Stimulated activated naive CD4-positive, alpha-beta T cell treated with Interleukin-2 at 50 U/mL for 16 hours (primary cell): ENCODE results near the gene NOMO2.
"Not testable (repeated sequence)": the region's sequence is repeated elsewhere in the genome, so short reads cannot be mapped to it uniquely, and the experiment has no call there.

Source experiments
- DNase-seq: peaks from one replicate; lab custom pipeline; 2025; lab: John Stamatoyannopoulos, UW

NOMO2 gene

GRCh38 chr16:18522637-18523036, 39.3 kb downstream of the NOMO2 start:
- DNase-seq = not testable (repeated sequence)

GRCh38 chr16:18521445-18522181, 40.3 kb downstream of the NOMO2 start:
- DNase-seq = not testable (repeated sequence)

DNA sequence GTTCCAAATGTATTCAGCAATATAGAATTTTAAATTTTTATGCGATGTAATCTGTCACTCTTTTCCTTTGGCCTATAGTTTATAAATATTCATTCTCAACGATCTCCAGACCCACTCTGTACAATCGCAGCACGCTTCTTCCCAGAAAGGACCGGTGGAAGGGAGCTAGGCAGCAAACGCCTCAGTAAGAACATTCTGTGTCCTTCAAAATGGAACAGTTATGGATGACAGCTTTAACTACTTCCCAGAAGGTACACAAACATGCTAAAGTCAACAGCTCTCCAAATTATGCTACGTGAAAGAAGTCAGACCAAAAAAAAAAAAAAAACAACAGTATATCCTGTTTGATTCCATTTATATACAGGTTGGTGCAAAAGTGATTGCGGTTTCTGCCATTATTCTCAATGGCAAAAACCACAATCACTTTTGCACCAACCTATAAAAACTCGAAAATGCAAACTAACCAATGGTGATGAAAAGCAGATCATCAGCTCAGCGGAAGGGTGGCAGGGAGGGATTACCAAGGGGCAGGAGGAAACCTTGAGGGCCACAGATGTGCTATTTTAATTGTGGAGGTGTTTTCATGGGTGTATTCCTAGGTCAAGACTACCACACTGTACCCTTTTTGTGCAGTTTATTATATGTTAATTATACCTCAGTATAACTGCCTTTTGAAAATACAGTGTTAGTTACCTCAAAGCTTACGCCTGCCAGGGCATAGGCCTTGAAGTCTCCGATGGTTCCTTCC, 43.2 kb downstream of the NOMO2 start:
- DNase-seq = not testable (repeated sequence)

- DNase-seq = not testable (repeated sequence)
Observed at GRCh38 chr16:18498430-18498829, 63.5 kb downstream of the NOMO2 start.

- not testable (repeated sequence) for DNase-seq
Observed at GRCh38 chr16:18497032-18497431, 64.9 kb downstream of the NOMO2 start.

DNA sequence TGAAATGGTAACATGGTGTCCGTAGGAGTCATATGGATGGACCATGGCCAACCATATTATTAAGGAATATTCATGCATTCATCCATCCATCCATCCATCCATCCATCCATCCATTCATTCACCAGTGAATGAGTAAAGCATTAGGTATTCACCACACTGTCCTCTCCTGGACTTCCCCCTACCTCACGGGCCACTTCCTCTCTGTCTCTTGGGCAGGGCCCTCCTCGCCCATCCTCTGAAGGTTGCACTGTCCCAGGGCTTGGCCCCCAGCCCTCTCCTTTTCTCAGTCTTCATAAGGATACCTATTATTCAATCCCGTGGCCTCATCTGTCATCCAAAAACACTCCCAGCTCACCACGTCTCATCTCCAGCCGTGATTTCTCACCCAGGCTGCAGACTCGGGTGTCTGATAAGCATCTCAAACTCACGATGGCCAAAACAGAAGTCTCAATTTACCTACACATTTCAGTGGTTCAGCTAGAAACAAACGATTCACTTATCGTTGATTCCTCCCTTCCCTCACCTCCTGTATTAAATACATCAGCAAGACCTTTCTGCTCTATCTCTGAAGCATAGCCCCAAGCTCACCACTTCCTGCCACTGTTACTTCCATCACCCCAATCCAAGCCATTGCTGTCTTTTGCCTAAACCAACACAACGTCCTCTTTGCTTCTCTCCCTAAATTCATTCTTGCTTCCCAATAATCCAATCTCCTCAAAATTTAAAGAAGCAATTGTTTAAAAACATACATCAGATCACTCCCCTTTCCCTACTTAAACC, 69.6 kb downstream of the NOMO2 start:
- DNase-seq = not testable (repeated sequence)

DNA sequence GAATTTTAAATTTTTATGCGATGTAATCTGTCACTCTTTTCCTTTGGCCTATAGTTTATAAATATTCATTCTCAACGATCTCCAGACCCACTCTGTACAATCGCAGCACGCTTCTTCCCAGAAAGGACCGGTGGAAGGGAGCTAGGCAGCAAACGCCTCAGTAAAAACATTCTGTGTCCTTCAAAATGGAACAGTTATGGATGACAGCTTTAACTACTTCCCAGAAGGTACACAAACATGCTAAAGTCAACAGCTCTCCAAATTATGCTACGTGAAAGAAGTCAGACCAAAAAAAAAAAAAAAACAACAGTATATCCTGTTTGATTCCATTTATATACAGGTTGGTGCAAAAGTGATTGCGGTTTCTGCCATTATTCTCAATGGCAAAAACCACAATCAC, 125.9 kb downstream of the NOMO2 start:
- not testable (repeated sequence) for DNase-seq

GRCh38 chr16:18415827-18416226, 146.1 kb downstream of the NOMO2 start:
- DNase-seq = not testable (repeated sequence)

- DNase-seq = not testable (repeated sequence)
Observed at GRCh38 chr16:18409532-18410293, 152.2 kb downstream of the NOMO2 start.

DNA sequence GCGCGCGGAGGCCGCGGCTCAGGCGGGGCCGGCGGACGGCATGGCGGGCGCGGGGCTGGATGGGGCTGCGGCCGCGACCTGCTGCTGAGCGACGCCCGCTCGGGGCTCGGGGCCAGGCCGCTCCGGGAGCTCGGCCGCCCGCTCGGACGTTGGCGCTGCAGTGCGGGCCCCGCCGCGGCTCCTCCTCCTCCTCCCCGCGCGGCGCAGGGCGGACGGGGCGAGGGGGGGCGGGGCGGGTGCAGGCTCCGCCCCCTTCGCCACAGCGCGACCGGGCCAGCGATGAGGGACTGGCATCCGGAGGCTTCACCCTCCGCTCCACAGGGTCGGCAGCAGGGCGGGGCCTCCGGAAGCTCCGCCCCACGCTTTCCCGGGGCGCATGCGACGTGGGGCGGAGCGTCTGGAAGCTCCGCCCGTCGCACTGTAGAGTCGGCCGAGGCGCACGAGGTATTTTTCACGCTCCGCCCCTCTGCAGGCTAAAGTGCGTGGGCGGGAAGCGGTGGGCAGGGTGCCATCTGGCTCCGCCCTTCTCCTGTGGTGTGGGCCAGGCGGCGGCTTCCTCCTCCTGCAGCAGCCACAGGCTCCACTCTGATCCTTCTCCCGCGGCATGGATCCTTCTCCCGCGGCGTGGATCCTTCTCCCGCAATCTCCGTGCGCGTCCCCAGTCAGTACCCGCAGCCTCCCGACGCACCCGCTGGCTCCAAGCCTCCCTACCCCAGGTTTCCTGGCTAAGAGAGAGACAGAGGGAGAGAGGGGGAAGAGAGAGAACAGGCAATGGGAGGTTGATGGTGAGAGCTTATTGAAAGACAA, 159.8 kb downstream of the NOMO2 start:
- not testable (repeated sequence) for DNase-seq

- not testable (repeated sequence) for DNase-seq
Observed at GRCh38 chr16:18401159-18401558, 160.7 kb downstream of the NOMO2 start.

DNA sequence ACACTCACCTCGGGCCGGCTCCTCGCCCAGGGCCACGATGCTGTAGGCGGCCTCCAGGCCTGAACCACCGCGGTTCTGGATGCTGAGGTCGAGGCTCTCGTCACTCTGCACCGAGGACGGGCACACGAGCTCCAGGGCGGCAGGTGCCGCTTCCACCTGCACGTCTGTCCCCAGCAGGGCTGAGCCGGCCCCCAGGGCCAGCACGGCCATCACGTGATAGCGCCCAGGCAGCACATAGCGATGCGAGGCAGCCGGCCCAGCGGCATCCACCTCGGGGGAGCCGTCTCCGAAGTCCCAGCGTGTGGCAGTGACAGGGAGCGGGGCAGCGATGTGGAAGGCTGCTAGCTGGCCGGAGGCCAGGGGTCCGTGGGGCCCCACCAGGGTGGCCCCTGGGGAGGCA, 167.5 kb downstream of the NOMO2 start:
- DNase-seq = not testable (repeated sequence)

DNA sequence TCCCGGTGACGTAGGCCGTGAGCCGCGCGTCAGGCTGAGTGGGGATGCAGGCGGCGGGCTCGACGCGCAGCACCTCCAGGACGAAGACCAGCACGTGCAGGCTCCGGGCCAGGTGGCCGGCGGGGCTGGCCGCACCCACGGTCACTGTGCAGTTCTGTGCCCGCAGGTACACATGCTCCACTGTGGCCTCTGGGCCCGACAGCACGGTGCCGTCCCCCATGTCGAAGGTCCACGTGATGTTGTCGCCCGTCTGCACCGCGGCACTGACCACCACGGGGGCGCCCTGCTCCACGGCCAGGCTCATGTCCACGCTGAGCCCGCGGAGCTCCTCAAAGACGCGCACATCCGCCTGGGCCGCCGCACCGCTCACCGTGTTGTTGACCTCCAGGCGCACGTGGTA, 174.1 kb downstream of the NOMO2 start:
- not testable (repeated sequence) for DNase-seq

- not testable (repeated sequence) for DNase-seq
Observed at GRCh38 chr16:18386517-18386916, 175.4 kb downstream of the NOMO2 start.

DNA sequence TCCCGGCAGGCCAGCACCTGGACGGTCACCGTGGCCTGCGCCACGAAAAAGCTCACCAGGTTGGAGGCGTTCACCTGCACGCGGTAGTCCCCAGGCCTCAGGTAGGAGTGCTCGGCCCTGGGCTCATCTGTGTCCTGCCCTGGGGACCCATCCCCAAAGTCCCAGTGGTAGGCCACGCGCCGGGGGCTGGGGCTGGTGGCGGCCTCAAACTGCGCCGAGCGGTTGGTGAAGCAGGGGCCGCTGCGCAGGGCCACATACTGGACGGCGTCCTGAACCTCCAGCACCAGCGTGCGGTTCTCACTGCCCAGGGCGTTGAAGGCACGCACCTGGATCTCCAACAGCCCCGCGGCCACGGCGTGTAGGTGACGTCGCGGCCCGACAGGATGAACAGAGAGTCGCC, 176.6 kb downstream of the NOMO2 start:
- not testable (repeated sequence) for DNase-seq

DNA sequence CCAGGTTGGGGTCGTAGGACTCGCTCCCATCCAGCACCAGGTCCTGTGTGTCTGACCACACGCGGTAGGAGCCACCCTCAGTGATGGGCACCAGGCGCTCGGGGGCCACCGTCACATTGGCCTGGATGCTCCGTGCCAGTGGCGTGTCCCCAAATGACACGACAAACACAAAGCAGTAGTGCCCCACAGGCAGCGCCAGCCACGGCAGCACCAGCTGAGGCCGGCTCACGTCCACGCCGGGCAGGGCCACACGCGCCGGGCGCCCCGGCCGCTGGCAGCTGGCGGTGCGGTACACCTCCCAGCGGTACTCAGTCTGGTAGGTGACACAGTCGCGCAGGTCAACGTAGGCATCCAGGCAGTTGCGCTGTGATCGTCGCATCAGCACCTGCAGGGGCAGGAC, 177.0 kb downstream of the NOMO2 start:
- not testable (repeated sequence) for DNase-seq

DNA sequence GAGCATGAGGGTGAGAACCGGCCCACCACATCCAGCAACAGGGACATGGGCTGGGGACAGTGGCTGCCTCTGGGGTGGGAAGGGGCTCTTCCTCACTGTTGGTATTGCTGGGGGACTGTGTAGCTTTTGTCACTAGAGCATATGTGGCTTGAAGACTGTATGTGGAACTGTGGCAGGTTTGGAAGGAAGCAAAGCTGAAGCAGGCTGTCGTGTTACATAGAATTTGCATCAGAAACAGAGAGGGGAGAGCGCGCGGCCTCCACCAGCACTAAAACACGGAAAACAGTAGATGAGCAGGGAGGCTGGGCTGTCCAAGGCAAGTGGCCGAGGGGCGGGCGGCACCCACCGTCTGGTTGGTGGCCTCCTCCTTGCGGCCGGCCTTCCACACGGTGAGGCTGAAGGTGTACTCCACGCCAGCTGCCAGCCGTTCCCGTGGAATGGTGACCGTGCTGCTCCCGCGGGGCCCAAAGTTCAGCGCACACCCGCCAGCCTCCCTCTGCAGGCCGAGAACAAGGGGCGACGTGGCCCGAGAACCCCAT, 177.7 kb downstream of the NOMO2 start:
- DNase-seq = not testable (repeated sequence)

DNA sequence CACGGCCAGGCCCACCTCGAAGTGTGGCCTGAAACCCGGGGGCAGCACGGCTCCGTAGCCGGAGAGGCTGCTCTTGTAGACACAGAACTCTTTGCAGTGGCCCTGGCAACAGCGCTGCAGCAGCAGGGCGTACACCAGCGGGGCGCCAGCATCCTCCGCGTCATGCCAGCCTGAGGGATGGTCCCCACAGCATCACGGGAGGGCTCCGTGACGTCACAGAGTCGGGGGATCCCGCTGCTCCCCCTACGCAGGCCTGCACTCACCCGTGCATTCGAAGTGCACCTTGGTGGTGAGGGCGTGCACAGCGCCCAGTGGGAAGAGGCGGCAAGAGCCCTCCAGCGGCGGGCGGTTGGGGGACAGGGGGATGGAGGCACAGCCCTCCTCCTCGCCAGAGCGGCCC, 179.2 kb downstream of the NOMO2 start:
- DNase-seq = not testable (repeated sequence)
